GM23338 (cell line): ENCODE results near the gene ABHD5. TPM values are rescaled to one million over a fixed set of nuclear protein-coding genes. Genes with fewer than 3 reads are reported as not detected.

Experiments used
- ATAC-seq: fragments of 200-7000 bp; cut with Tn5 transposase; 3 replicates; pipeline ENCODE4 v1.9.1; 2020
- DNase-seq: peaks from one replicate; pipeline ENCODE4 v3.0.0-alpha.2; 2015; ENCODE audit warnings: low spot score
- H2AFZ ChIP-seq: fragments of 200-600 bp; sonication (generic); 2 replicates; pipeline ENCODE4 v1.8.0; 2016; ENCODE audit warnings: antibody characterized with exemption, mild to moderate bottlenecking, moderate library complexity
- H3F3A ChIP-seq: fragments of 200-600 bp; sonication (generic); replicated peaks from 2 replicates; pipeline ENCODE4 v1.8.0; 2017; ENCODE audit warnings: antibody characterized with exemption, mixed run types, low read depth
- H3K27ac ChIP-seq: fragments of 200-600 bp; sonication (generic); 2 replicates; pipeline ENCODE4 v1.6.1; 2016; ENCODE audit warnings: low read depth
- H3K27me3 ChIP-seq: fragments of 200-600 bp; sonication (generic); 2 replicates; pipeline ENCODE4 v1.8.0; 2016; ENCODE audit warnings: mild to moderate bottlenecking, mixed run types, moderate library complexity; ENCODE audit not compliant: insufficient read depth
- H3K36me3 ChIP-seq: fragments of 200-600 bp; sonication (generic); 2 replicates; pipeline ENCODE4 v1.8.0; 2016; ENCODE audit warnings: mild to moderate bottlenecking; ENCODE audit not compliant: insufficient read depth
- H3K4me1 ChIP-seq: fragments of 200-600 bp; sonication (generic); 2 replicates; pipeline ENCODE4 v1.8.0; 2016; ENCODE audit warnings: mild to moderate bottlenecking, moderate library complexity; ENCODE audit not compliant: insufficient read depth
- H3K4me2 ChIP-seq: fragments of 200-600 bp; sonication (generic); 2 replicates; pipeline ENCODE4 v1.7.1; 2017; ENCODE audit warnings: mixed run types
- H3K4me3 ChIP-seq: fragments of 200-600 bp; sonication (generic); 2 replicates; pipeline ENCODE4 v1.6.1; 2016; ENCODE audit warnings: mixed run types
- H3K79me2 ChIP-seq: fragments of 200-600 bp; sonication (generic); replicated peaks from 2 replicates; pipeline ENCODE4 v1.8.0; 2017; ENCODE audit warnings: mild to moderate bottlenecking; ENCODE audit not compliant: insufficient read depth
- H3K9me2 ChIP-seq: fragments of 200-600 bp; sonication (generic); 2 replicates; pipeline ENCODE4 v1.8.0; 2017; ENCODE audit not compliant: insufficient read depth
- H4K20me1 ChIP-seq: fragments of 200-600 bp; sonication (generic); replicated peaks from 2 replicates; pipeline ENCODE4 v1.8.0; 2017; ENCODE audit warnings: mild to moderate bottlenecking; ENCODE audit not compliant: insufficient read depth
- H3K27ac Mint-ChIP-seq: 2 replicates; pipeline ENCODE4 v1.8.0; 2020; ENCODE audit warnings: inconsistent platforms, mild to moderate bottlenecking, moderate library complexity, mixed read lengths
- H3K27me3 Mint-ChIP-seq: 3 replicates; pipeline ENCODE4 v1.8.0; 2022; ENCODE audit warnings: low read depth, mild to moderate bottlenecking, moderate library complexity, mixed read lengths, inconsistent platforms; ENCODE audit not compliant: insufficient read depth, poor library complexity
- H3K36me3 Mint-ChIP-seq: 3 replicates; pipeline ENCODE4 v1.8.0; 2021; ENCODE audit warnings: low read depth, mild to moderate bottlenecking, inconsistent platforms, moderate library complexity, mixed read lengths
- H3K4me1 Mint-ChIP-seq: 3 replicates; pipeline ENCODE4 v1.8.0; 2020; ENCODE audit warnings: mild to moderate bottlenecking, inconsistent platforms, mixed read lengths
- H3K4me3 Mint-ChIP-seq: 3 replicates; pipeline ENCODE4 v1.8.0; 2021; ENCODE audit warnings: moderate library complexity, mild to moderate bottlenecking, inconsistent platforms, mixed read lengths
- H3K9me3 Mint-ChIP-seq: 3 replicates; pipeline ENCODE4 v1.8.0; 2020; ENCODE audit warnings: moderate library complexity, mild to moderate bottlenecking, inconsistent platforms, mixed read lengths
- CREB1 ChIP-seq: fragments of 250-450 bp; sonication (Bioruptor Pico); IDR thresholded peaks from 2 replicates; pipeline ENCODE4 v1.5.0; 2020; ENCODE audit warnings: low read depth, mild to moderate bottlenecking, moderate library complexity
- CTCF ChIP-seq, 2 experiments: fragments of 200-600 bp in 1 of 2; sonication (generic) in 1 of 2; conservative IDR thresholded peaks; 2 replicates each; pipeline versions ENCODE4 v1.5.1 to v1.6.1; 2016 to 2017; ENCODE audit warnings: antibody characterized with exemption in 2 of 2, low read depth in 2 of 2, mild to moderate bottlenecking in 2 of 2, moderate library complexity in 1 of 2
- ETS1 ChIP-seq: IDR thresholded peaks from 2 replicates; pipeline ENCODE4 v1.6.1; 2016; ENCODE audit warnings: antibody characterized with exemption
- EZH2 ChIP-seq: fragments of 200-600 bp; sonication (generic); IDR thresholded peaks from one replicate; pipeline ENCODE4 v1.8.0; 2017; ENCODE audit warnings: antibody characterized with exemption, mild to moderate bottlenecking, low read depth; ENCODE audit not compliant: unreplicated experiment
- JUNB ChIP-seq: IDR thresholded peaks from one replicate; pipeline ENCODE4 v1.6.1; 2016; ENCODE audit warnings: antibody characterized with exemption; ENCODE audit not compliant: unreplicated experiment
- NANOG ChIP-seq: IDR thresholded peaks from 2 replicates; pipeline ENCODE4 v1.6.1; 2016; ENCODE audit warnings: antibody characterized with exemption, borderline replicate concordance
- REST ChIP-seq: IDR thresholded peaks from one replicate; pipeline ENCODE4 v1.6.1; 2018; ENCODE audit warnings: antibody characterized with exemption; ENCODE audit not compliant: unreplicated experiment
- STAT1 ChIP-seq: IDR thresholded peaks from one replicate; pipeline ENCODE4 v1.6.1; 2016; ENCODE audit warnings: antibody characterized with exemption; ENCODE audit not compliant: unreplicated experiment
- ZNF114 ChIP-seq: fragments of 250-450 bp; sonication (Bioruptor Pico); IDR thresholded peaks from 2 replicates; pipeline ENCODE4 v1.5.0; 2020; ENCODE audit warnings: mild to moderate bottlenecking, moderate library complexity
- ZNF331 ChIP-seq: fragments of 250-450 bp; sonication (Bioruptor Pico); IDR thresholded peaks from 2 replicates; pipeline ENCODE4 v1.5.0; 2020; ENCODE audit warnings: low read depth, mild to moderate bottlenecking, moderate library complexity
- polyA plus RNA-seq: library from polyadenylated mRNA; unstranded; fragments of >200 nt; fragmentation: Nextera tagmentation; extraction: Ambion mirVana; gene quantifications from 2 replicates; pipeline ENCODE4 v1.2.1, GENCODE V29; 2016
- total RNA-seq: library from RNA; depleted of rRNA; stranded (reverse); fragments of >200 nt; shearing (Covaris generic); gene quantifications from 2 replicates; pipeline ENCODE4 v1.2.3, GENCODE V29; 2014

The ABHD5 gene
- total and polyA plus RNA-seq, 2 experiments from 2014 or later: 12.1 to 12.3 TPM

GRCh38 chr3:43768381-43768973, 77.7 kb downstream of the ABHD5 start (continued):
- TF ChIP-seq REST (no peak), ETS1 (no peak), CREB1 (CRISPR knock-in tag) (no peak), NANOG (no peak), EZH2 (no peak), ZNF331 (CRISPR knock-in tag) (no peak), JUNB (no peak)

GRCh38 chr3:43769097-43769884, 78.6 kb downstream of the ABHD5 start:
- Histone ChIP-seq H3K27me3 (no peaks in the 10 kb centered on the region), H3K4me2 (peak overlapping the region; percentile 78), H3K27ac (no peak overlapping the region), H3K4me1 (no peaks in the 10 kb centered on the region), H2AFZ (peak overlapping the region; percentile 81; the same call in 1 of the 2 replicates), H4K20me1 (no peaks in the 10 kb centered on the region), H3K9me2 (no peaks in the 10 kb centered on the region; the same call in 1 of the 2 replicates), H3K4me3 (peak overlapping the region; percentile 43), H3F3A (no peaks in the 10 kb centered on the region), H3K79me2 (no peaks in the 10 kb centered on the region), H3K36me3 (no peaks in the 10 kb centered on the region)
- Mint-ChIP-seq H3K4me3 (peak overlapping the region; percentile 56; the same call in 1 of the 3 replicates), H3K4me1 (peaks cover 20% of the 10 kb centered on the region), H3K27ac (no peak overlapping the region), H3K36me3 (no peaks in the 10 kb centered on the region), H3K27me3 (peaks cover 10% of the 10 kb centered on the region), H3K9me3 (no peaks in the 10 kb centered on the region)
- DNase-seq: peak; percentile 100
- ATAC-seq: peak; percentile 99
- TF ChIP-seq JUNB (no peak), ZNF114 (CRISPR knock-in tag) (no peak), CREB1 (CRISPR knock-in tag) (peak; percentile 50; the same call in 1 of the 2 replicates), CTCF (conservative IDR thresholded peaks at IDR 0.05; ENCODE audit: low read depth in 2 of 2) (peak; percentile 76 to 92), STAT1 (no peak)
